Embryonic facial prominence (tissue), 1 donor: ENCODE results near the gene PLGRKT.
"Not testable (repeated sequence)": the region's sequence is repeated elsewhere in the genome, so short reads cannot be mapped to it uniquely, and the experiment has no call there.

Experiments used
- DNase-seq: peaks from one replicate; pipeline ENCODE4 v3.0.0-alpha.2; 2016; ENCODE audit errors: extremely low spot score

PLGRKT gene

GRCh38 chr9:5430912-5431311 is 6.8 kb downstream of the PLGRKT start:
- DNase-seq: no peak

DNA sequence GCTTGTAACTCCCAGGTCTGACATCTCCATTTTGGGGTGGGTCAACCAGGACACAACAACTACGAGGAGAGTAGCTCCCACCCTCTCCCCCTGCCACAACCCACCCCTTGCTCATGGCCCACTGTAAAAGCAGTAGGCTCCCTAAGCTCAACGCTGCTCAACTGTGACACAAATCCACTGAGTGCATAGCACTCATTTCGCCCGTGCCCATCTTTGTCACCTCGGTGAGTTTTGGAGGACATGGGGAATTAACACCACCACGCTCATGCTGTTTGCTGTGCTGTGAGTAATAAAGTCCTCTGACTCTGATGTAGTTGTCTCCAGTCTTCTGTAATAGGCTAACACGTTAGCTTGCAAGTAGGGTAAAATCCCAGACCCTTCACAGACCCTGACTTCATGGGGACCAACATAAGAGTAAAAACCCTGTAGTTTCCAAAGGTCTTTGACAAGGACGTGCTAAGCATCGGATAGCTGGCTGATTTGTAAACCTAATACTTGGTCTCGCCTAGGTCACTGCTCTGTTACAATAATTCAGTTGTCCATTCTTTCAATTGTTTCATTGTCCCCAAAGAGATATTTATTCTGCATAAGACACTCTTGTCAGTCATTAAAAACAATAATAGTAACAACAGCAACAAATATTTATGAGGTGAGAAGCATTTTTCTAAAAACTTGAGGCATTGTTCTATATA is 7.7 kb downstream of the PLGRKT start:
- no peak for DNase-seq

DNA sequence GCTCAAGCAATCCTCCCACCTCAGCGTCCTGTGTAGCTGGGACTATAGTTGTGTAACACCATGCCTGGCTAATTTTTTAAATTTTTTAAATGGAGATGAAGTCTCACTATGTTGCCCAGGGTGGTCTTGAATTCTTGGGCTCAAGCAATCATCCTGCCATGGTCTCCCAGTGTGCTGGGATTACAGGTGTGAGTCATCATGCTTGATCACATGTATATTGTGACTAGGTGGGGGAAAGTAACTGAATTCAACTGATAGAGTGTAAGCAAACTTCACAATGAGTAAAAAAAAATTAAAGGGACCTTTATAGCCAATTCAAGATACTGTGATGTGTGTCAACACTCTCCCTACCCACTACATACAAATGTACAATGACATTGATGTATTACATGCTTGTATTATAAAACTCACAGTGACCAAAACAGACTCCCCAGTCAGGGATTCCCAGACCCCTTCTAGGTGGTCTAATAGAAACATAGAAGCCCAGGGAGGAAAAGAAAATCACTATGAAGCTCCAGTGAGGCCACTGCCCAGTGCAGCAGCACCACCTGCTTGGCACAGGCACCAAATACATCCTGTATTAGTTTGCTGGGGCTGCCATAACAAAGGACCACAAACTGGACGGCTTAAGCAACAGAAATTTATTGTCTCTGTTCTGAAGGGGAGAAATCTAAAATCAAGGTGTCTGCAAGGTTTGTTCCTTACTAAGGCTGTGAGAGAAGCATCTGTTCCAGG is 8.8 kb downstream of the PLGRKT start:
- DNase-seq: no peak

- DNase-seq: no peak
Measured at GRCh38 chr9:5428172-5428571, 9.6 kb downstream of the PLGRKT start.

GRCh38 chr9:5427005-5427404 is 10.7 kb downstream of the PLGRKT start:
- DNase-seq: no peak

DNA sequence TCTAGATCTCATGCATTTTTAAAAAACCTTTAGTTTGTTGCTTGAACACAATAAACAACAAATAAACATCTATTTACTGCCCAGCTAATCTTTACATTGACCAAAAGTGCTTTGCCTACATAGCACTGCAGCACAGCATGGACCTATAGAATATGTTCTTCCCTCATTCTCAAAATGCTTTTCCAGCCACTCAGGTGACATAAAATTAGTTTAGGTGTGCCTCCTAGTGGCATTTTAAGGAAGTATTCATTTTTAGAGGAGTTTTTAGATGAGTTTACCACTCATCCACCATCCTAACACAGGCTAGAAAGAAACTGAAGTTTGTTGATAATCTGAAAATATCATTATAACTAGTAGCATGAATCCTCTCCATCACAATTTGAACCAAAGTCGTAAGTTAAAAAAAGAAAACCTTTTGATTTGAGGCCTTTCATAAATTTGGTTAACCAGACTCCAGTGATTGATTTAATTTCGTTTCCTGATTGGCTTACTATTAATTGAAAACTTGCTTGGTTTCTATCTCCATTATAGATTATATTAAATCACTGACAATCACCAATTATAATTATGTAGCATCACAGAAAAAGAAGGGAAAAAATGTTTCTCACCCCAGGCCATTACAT is 12.6 kb downstream of the PLGRKT start:
- no peak for DNase-seq

- no peak for DNase-seq
Measured at GRCh38 chr9:5422276-5422675, 15.4 kb downstream of the PLGRKT start.

- DNase-seq: no peak
Measured at GRCh38 chr9:5421163-5421562, 16.6 kb downstream of the PLGRKT start.

- no peak for DNase-seq
Measured at GRCh38 chr9:5419987-5420386, 17.7 kb downstream of the PLGRKT start.

GRCh38 chr9:5418481-5418880 is 19.2 kb downstream of the PLGRKT start:
- DNase-seq: no peak

DNA sequence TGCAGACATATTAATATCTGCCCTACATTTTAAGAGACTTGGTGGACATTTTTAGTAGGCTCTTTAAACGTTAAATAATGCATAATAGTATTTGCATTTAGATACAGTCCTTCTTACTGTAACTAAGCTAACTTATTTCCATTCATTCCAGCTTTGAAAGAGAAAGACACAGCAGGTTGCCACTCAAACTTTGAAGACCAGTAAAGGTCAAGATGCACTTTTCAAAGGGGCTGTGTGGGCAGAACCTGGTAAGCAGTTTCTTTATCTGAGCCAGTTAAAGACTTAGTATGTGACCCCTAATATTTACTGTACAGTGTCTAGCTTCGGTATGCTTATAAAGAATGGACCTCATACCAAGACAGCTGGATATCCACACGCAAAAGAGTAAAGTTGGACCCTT is 20.8 kb downstream of the PLGRKT start:
- no peak for DNase-seq

DNA sequence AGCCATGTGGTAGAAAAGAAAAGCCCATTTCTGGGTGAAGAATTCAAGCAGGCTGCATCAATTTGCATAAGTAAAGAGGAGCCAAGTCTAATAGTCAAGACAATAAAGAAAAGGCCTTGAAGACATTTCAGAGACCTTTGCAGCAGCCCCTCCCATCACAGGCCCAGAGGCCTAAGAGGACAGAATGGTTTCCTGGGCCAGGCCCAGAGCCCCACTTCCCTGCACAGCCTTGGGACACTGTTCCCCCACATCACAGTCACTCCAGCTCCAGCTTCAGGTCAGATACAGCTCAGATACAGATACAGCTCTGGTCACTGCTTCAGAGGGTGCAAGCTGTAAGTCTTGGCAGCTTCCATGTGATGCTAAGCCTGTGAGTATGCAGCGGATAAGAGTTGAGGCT is 29.1 kb downstream of the PLGRKT start:
- no peak for DNase-seq

DNA sequence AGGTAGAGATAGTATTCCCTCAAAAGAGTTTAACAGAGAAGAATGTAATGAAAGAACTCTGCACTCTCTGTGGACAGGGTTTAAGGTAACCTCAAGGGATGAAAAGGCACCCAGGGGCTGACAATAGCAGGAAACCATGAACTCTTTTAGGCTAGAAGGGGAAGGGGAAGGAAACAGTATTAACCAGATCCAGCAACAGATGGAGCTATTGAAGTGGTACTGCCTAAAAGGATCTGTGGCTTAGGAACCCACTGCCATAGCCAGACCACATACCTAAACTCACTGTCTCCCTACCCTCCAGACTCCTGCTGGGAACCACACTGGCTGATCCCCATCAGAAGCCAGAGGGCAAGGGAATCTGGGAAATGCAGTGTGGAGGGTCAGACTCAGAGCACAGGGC is 35.5 kb downstream of the PLGRKT start:
- no peak for DNase-seq

DNA sequence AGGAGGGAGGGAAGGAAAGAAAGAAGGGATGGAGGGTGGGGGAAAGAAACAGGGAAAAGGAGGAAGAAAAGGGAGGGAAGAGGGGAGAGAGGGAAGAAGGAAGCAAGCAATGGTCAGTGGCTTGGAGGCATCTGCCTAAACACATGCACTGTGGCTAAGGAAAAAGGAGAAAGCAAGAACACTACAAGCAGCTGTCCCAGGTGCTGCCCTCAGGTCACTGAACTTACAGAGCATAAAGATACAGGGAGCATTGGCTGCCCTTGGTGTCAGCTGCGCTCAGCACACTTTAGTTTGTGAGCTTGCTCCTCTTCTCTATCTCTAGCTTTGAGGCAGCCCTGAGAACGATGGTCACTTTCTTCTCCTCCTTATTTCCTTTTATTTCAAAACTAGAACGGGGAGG is 40.2 kb downstream of the PLGRKT start:
- DNase-seq: not testable (repeated sequence)

- DNase-seq: no peak
Measured at GRCh38 chr9:5395428-5395827, 42.3 kb downstream of the PLGRKT start.

DNA sequence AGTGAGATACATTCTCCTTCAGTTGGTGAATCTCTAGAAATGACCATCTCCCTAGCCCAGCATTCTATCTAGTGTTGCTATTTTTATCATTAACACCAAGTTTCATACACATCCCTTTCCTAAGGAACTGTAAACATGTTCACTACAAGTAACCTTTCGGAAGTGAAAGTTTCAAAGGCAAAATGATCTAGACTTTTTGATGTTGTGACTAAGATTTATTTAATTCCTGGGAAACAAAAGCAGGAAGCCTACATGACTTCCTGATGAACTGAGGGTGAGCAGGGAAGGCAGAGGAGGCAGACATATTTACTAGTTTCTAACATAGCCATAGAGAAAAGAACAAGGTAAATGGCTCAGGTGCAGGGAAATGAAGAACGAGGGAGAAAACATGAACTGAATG is 43.7 kb downstream of the PLGRKT start:
- not testable (repeated sequence) for DNase-seq

DNA sequence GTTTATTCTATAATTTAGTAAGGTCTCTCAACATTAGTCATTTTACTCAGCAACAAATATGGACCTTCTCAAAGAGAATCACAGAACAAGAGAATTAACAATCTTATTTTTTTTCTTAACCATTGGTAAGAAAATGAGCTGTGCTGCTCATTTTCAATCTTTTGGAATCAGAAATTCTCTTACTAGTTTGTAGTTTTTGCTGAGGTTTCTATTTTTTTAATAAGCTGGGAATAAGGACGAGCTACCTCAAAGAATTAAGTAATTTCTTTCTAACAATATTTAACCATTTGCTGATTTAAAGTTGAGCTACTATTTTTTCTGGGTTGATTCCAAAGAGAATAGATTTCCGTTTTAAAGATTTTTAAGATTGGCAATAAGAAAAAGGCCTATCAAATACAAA is 44.2 kb downstream of the PLGRKT start:
- no peak for DNase-seq

GRCh38 chr9:5392285-5392684 is 45.4 kb downstream of the PLGRKT start:
- DNase-seq: no peak

DNA sequence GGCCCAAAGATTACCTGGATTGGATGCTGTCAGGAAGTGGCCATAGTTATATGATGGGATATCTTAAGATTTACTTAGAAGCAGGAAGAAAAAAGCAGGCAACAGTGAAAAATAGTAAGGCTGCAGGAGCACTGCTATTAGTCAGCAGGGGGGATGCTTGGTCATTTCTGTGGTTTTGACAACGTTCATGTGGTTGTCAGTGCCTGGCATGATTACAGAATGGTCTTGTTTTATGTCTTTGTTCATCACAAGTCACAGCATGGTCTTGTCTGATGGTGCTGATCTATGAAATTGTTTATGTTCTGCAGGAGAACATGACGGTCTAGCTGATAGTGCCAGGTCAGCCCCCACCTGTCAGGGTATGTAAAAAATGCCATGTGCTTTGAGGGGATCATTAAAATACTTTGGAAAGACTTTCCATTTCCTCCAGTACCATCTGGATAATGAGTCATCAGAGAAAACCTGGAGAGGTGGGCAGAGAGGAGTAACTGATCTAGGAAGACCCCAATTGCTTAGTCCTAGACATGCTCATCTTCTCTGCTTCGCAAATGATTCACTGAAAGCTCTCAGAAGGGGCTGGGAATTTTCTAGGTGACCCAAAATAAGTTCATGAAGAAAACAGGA is 48.5 kb downstream of the PLGRKT start:
- no peak for DNase-seq

GRCh38 chr9:5388026-5388819 is 49.5 kb downstream of the PLGRKT start:
- DNase-seq: no peak

DNA sequence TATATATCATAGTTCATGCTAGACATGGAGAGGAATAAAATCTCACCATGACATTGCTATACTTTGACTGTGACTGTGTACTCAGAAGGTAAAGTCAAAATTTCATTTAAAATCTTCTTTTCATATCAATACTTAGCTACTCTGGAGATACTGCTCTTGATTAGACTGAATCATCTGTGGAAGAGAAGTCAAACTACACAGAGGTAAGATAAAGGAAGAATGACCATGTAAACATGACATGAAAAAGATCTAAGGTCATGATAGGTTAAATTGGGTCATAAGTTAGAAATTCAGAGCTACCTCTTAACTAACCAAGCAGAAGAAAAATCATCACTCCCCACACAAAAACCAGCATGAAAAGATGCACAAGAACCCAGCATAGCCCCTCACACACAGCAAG is 53.3 kb downstream of the PLGRKT start:
- no peak for DNase-seq

DNA sequence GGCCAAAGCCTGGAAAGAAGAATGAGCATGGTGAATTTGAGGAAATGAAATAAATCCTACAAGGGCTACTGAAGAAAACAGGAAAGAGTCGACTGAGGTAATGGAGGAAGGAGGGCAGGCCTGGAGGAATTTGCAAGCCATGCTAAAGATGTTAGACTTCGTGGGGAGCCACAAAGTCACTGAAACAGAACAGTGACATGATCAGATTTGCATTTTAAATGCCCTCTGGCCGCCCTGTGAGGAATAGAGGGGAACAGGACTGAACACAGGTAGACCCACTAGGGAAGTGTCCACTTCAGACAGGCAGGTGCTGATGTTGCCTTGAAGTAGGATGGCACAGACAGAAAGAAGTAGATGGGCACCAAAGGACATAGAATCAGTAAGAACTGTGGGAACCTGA is 55.2 kb downstream of the PLGRKT start:
- no peak for DNase-seq
